ENCODE measurements around the gene ATXN2L. TPM values are rescaled to one million over a fixed set of nuclear protein-coding genes. Genes with fewer than 3 reads are reported as not detected.

Gene ATXN2L
- total and polyA plus RNA-seq, 10 of the 15 experiments (the other 5 are each of a cell fraction or from before 2014, with no cell fraction given) = 3.5 to 210 (median 61.1) TPM

DNA sequence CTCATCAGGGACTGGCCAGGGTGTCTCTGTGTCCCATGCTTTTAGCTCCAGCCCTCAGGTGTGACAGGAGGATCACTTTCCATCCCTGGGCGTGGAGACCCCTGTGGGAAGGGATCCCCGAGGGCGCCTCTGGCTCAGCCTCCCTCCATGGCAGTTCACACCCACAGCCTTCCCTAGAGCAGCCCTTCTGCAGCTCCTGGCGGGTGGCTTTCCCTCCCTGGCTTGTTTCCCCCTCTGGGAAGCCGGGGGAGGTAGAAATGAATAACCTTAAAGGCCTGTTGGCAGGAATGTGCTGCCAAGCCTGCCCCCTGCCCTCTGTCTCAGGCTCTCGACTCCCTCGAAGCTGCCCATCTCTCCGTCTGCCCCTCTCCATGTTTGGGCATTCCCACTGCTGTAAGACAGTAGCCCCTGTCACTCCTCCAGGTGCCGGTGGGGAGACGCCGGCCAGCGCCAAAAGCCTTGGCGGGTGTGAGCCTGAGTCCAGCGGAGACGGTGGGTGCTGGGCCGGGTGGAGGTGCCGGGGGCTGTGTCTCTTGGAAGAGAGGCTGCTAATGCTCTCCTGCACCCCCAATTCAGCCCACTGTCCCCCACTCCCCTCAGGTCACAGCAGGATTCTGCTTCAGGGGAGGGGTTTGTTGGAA, 53.3 kb downstream of the ATXN2L start:
- no peak overlapping the region for H3K9ac ChIP-seq (ENCODE audit: control insufficient read depth, insufficient read depth, low read length)
- peaks cover 13% of the 10 kb centered on the region for H3K4me1 ChIP-seq (ENCODE audit: control insufficient read depth, insufficient read depth, low read length)
- H2AFZ ChIP-seq (ENCODE audit: control insufficient read depth, low read depth, low read length) = no peak overlapping the region
- DNase-seq (ENCODE audit: low read depth, low spot score) (no peak), FAIRE-seq (no peak), ATAC-seq (no peak)
- H4K20me1 ChIP-seq (ENCODE audit: control insufficient read depth, insufficient read depth) = no peaks in the 10 kb centered on the region
- in situ Hi-C loops (cut with MboI) = no loop called here
- CTCF ChIA-PET = interaction anchor here (1.2 to 8.1 kb wide), 3 partner anchors 10 to 69 kb away, joined by 3 to 124 read pairs (median 8); no protein-coding TSS in a partner anchor
- SMC1A ChIA-PET (ENCODE audit: uncharacterized antibody, unreplicated experiment) = interaction anchor here (1.3 to 4.4 kb wide), 2 partner anchors 43 to 68 kb away, joined by 3 to 38 read pairs; no protein-coding TSS in a partner anchor
- no peak overlapping the region for H3K4me3 ChIP-seq
- no peaks in the 10 kb centered on the region for H3K27me3 ChIP-seq (replicated peaks in 1 of 2; ENCODE audit: control insufficient read depth in 2 of 2, insufficient read depth in 2 of 2, low read length in 1 of 2)
- TF ChIP-seq, protein P1, sequence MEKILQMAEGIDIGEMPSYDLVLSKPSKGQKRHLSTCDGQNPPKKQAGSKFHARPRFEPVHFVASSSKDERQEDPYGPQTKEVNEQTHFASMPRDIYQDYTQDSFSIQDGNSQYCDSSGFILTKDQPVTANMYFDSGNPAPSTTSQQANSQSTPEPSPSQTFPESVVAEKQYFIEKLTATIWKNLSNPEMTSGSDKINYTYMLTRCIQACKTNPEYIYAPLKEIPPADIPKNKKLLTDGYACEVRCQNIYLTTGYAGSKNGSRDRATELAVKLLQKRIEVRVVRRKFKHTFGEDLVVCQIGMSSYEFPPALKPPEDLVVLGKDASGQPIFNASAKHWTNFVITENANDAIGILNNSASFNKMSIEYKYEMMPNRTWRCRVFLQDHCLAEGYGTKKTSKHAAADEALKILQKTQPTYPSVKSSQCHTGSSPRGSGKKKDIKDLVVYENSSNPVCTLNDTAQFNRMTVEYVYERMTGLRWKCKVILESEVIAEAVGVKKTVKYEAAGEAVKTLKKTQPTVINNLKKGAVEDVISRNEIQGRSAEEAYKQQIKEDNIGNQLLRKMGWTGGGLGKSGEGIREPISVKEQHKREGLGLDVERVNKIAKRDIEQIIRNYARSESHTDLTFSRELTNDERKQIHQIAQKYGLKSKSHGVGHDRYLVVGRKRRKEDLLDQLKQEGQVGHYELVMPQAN (conservative IDR thresholded peaks at IDR 0.05) = no peak
- TF ChIP-seq, protein P2, sequence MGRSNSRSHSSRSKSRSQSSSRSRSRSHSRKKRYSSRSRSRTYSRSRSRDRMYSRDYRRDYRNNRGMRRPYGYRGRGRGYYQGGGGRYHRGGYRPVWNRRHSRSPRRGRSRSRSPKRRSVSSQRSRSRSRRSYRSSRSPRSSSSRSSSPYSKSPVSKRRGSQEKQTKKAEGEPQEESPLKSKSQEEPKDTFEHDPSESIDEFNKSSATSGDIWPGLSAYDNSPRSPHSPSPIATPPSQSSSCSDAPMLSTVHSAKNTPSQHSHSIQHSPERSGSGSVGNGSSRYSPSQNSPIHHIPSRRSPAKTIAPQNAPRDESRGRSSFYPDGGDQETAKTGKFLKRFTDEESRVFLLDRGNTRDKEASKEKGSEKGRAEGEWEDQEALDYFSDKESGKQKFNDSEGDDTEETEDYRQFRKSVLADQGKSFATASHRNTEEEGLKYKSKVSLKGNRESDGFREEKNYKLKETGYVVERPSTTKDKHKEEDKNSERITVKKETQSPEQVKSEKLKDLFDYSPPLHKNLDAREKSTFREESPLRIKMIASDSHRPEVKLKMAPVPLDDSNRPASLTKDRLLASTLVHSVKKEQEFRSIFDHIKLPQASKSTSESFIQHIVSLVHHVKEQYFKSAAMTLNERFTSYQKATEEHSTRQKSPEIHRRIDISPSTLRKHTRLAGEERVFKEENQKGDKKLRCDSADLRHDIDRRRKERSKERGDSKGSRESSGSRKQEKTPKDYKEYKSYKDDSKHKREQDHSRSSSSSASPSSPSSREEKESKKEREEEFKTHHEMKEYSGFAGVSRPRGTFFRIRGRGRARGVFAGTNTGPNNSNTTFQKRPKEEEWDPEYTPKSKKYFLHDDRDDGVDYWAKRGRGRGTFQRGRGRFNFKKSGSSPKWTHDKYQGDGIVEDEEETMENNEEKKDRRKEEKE (IDR thresholded peaks at IDR 0.05) = no peak
- TF ChIP-seq SMAD5 (IDR thresholded peaks at IDR 0.05; ENCODE audit: low read depth) (no peak), CREB1 (IDR thresholded peaks at IDR 0.05; ENCODE audit: low read depth) (no peak), FOXM1 (IDR thresholded peaks at IDR 0.05; ENCODE audit: low read depth, low read length) (no peak), CHD4 (IDR thresholded peaks at IDR 0.05) (no peak), CREM (IDR thresholded peaks at IDR 0.05; ENCODE audit: low read depth) (no peak), ASH2L (IDR thresholded peaks at IDR 0.05; ENCODE audit: borderline replicate concordance, low read depth) (no peak), SP1 (IDR thresholded peaks at IDR 0.05; ENCODE audit: low read depth, low read length) (no peak), CBX3 (IDR thresholded peaks at IDR 0.05; ENCODE audit: borderline replicate concordance, low read depth) (no peak), TARDBP (IDR thresholded peaks at IDR 0.05; ENCODE audit: borderline replicate concordance) (no peak), HDAC2 (IDR thresholded peaks at IDR 0.05) (no peak), JUNB (IDR thresholded peaks at IDR 0.05) (no peak), HDGF (IDR thresholded peaks at IDR 0.05) (no peak), NR2C1 (IDR thresholded peaks at IDR 0.05) (no peak), MEF2A (IDR thresholded peaks at IDR 0.05; ENCODE audit: insufficient read depth, low read depth, low read length) (no peak)
- TF ChIP-seq, protein P3, sequence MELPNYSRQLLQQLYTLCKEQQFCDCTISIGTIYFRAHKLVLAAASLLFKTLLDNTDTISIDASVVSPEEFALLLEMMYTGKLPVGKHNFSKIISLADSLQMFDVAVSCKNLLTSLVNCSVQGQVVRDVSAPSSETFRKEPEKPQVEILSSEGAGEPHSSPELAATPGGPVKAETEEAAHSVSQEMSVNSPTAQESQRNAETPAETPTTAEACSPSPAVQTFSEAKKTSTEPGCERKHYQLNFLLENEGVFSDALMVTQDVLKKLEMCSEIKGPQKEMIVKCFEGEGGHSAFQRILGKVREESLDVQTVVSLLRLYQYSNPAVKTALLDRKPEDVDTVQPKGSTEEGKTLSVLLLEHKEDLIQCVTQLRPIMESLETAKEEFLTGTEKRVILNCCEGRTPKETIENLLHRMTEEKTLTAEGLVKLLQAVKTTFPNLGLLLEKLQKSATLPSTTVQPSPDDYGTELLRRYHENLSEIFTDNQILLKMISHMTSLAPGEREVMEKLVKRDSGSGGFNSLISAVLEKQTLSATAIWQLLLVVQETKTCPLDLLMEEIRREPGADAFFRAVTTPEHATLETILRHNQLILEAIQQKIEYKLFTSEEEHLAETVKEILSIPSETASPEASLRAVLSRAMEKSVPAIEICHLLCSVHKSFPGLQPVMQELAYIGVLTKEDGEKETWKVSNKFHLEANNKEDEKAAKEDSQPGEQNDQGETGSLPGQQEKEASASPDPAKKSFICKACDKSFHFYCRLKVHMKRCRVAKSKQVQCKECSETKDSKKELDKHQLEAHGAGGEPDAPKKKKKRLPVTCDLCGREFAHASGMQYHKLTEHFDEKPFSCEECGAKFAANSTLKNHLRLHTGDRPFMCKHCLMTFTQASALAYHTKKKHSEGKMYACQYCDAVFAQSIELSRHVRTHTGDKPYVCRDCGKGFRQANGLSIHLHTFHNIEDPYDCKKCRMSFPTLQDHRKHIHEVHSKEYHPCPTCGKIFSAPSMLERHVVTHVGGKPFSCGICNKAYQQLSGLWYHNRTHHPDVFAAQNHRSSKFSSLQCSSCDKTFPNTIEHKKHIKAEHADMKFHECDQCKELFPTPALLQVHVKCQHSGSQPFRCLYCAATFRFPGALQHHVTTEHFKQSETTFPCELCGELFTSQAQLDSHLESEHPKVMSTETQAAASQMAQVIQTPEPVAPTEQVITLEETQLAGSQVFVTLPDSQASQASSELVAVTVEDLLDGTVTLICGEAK (IDR thresholded peaks at IDR 0.05; ENCODE audit: borderline replicate concordance) = no peak
- BruUV-seq (replicated peaks) = no TSS peak
- no peaks in the 10 kb centered on the region for H3K9me3 ChIP-seq (replicated peaks; ENCODE audit: control insufficient read depth, insufficient read depth, low read length)
- H3K36me3 ChIP-seq (ENCODE audit: control insufficient read depth in 2 of 2, insufficient read depth in 2 of 2, low read length in 1 of 2) = peaks cover 0 to 8% of the 10 kb centered on the region in 2 experiments; a peak in 3 of 4 replicates
- RAD21 ChIA-PET (ENCODE audit: unreplicated experiment) = interaction anchor here (5.6 kb wide), 1 partner anchor 68 kb away, joined by 53 read pairs; no protein-coding TSS in a partner anchor
- H3K27ac ChIP-seq (ENCODE audit: control insufficient read depth, insufficient read depth) = no peak overlapping the region
- H3K79me2 ChIP-seq (ENCODE audit: control insufficient read depth, insufficient read depth, low read length) = no peaks in the 10 kb centered on the region
- intact Hi-C loops (cut with micrococcal nuclease; ENCODE audit: unreplicated experiment) = loop anchor here (5.0 kb wide), 1 partner anchor 56 kb away; the partner anchor contains the start of gene CD19
- POLR2A ChIA-PET = no interaction called here
- WGBS (ENCODE audit: insufficient coverage, insufficient replicate concordance, low lambda C conversion rate, missing lambda C conversion rate) = 78% methylated on average over 15 of the region's 17 CpGs
- no peak overlapping the region for H3K4me2 ChIP-seq (ENCODE audit: control insufficient read depth, insufficient read depth)

Measured in GM12878 (cell line).